Ishikawa (cell line): ENCODE data around the gene SEMA6D.

ENCODE experiments used
- CEBPB ChIP-seq: IDR thresholded peaks from 2 replicates; pipeline ENCODE4 v1.6.1; 2012
- CREB1 ChIP-seq: IDR thresholded peaks from 2 replicates; pipeline ENCODE4 v1.6.1; 2012; ENCODE audit warnings: low read depth
- EGR1 ChIP-seq: IDR thresholded peaks from 2 replicates; pipeline ENCODE4 v1.6.1; 2012
- EP300 ChIP-seq: IDR thresholded peaks from 2 replicates; pipeline ENCODE4 v1.6.1; 2012; ENCODE audit warnings: borderline replicate concordance
- FOXM1 ChIP-seq: IDR thresholded peaks from 2 replicates; pipeline ENCODE4 v1.6.1; 2012; ENCODE audit warnings: low read depth, borderline replicate concordance
- NFIC ChIP-seq: IDR thresholded peaks from 2 replicates; pipeline ENCODE4 v1.6.1; 2012
- RAD21 ChIP-seq: IDR thresholded peaks from 2 replicates; pipeline ENCODE4 v1.6.1; 2012; ENCODE audit warnings: low read depth
- REST ChIP-seq: IDR thresholded peaks from 2 replicates; pipeline ENCODE4 v1.6.1; 2012; ENCODE audit warnings: low read depth, mild to moderate bottlenecking
- TAF1 ChIP-seq: IDR thresholded peaks from 2 replicates; pipeline ENCODE4 v1.6.1; 2012; ENCODE audit warnings: low read depth, mild to moderate bottlenecking
- TCF12 ChIP-seq: IDR thresholded peaks from 2 replicates; pipeline ENCODE4 v1.6.1; 2012; ENCODE audit warnings: low read depth
- TEAD4 ChIP-seq: IDR thresholded peaks from 2 replicates; pipeline ENCODE4 v1.6.1; 2012
- YY1 ChIP-seq: IDR thresholded peaks from 2 replicates; pipeline ENCODE4 v1.6.1; 2012; ENCODE audit warnings: low read depth
- ZBTB7A ChIP-seq: IDR thresholded peaks from 2 replicates; pipeline ENCODE4 v1.6.1; 2012; ENCODE audit warnings: low read depth
- TF ChIP-seq, protein P1 (sequence below): IDR thresholded peaks from 2 replicates; pipeline ENCODE4 v1.6.1; 2012
- TF ChIP-seq, protein P2 (sequence below): IDR thresholded peaks from 2 replicates; pipeline ENCODE4 v1.6.1; 2012

Gene SEMA6D

DNA sequence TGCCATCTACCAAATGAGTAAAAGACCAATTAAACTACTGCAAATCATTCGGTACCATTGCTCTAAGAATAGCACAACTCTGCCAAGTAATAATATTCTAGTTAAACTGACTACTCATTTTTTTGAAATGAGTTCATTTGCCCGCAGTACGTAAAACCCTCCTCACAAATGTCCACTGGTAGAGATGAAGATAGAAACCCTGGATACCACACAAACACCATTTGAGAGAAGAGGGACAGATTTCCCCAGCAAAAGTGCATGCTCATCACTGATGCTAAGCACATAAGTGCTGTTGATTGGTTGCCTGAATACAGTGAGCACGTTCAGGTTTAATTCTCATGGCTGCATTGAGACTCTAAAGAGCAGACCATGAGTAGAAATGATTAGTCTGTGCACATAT, 34.6 kb upstream of the SEMA6D start:
- no peak for TF ChIP-seq TCF12
- TF ChIP-seq EGR1: no peak
- TF ChIP-seq TEAD4: no peak
- no peak for TF ChIP-seq EP300
- TF ChIP-seq ZBTB7A: no peak
- no peak for TF ChIP-seq TAF1
- TF ChIP-seq CREB1: no peak
- TF ChIP-seq, protein P1, sequence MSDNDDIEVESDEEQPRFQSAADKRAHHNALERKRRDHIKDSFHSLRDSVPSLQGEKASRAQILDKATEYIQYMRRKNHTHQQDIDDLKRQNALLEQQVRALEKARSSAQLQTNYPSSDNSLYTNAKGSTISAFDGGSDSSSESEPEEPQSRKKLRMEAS: no peak
- no peak for TF ChIP-seq NFIC
- no peak for TF ChIP-seq YY1
- no peak for TF ChIP-seq REST
- TF ChIP-seq FOXM1: no peak
- TF ChIP-seq, protein P2, sequence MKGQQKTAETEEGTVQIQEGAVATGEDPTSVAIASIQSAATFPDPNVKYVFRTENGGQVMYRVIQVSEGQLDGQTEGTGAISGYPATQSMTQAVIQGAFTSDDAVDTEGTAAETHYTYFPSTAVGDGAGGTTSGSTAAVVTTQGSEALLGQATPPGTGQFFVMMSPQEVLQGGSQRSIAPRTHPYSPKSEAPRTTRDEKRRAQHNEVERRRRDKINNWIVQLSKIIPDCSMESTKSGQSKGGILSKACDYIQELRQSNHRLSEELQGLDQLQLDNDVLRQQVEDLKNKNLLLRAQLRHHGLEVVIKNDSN: no peak
- no peak for TF ChIP-seq CEBPB
- TF ChIP-seq RAD21: no peak

GRCh38 chr15:47685141-47685870, 32.0 kb upstream of the SEMA6D start:
- TF ChIP-seq, protein P1: no peak
- TF ChIP-seq FOXM1: no peak
- no peak for TF ChIP-seq ZBTB7A
- no peak for TF ChIP-seq REST
- no peak for TF ChIP-seq CREB1
- TF ChIP-seq TEAD4: no peak
- TF ChIP-seq TCF12: no peak
- TF ChIP-seq TAF1: no peak
- no peak for TF ChIP-seq EGR1
- no peak for TF ChIP-seq CEBPB
- TF ChIP-seq NFIC: no peak
- TF ChIP-seq, protein P2: no peak
- TF ChIP-seq YY1: no peak
- TF ChIP-seq RAD21: no peak
- no peak for TF ChIP-seq EP300

GRCh38 chr15:47688573-47689086, 28.7 kb upstream of the SEMA6D start:
- TF ChIP-seq, protein P2: no peak
- no peak for TF ChIP-seq ZBTB7A
- no peak for TF ChIP-seq REST
- no peak for TF ChIP-seq FOXM1
- no peak for TF ChIP-seq TAF1
- no peak for TF ChIP-seq CREB1
- no peak for TF ChIP-seq RAD21
- TF ChIP-seq CEBPB: no peak
- no peak for TF ChIP-seq EGR1
- TF ChIP-seq TEAD4: no peak
- TF ChIP-seq, protein P1: no peak
- no peak for TF ChIP-seq EP300
- no peak for TF ChIP-seq YY1
- TF ChIP-seq NFIC: no peak
- no peak for TF ChIP-seq TCF12
